Neural progenitor cell (in vitro differentiated cells): Measurements from ENCODE around the gene SMIM43.

Source experiments
- EZH2 ChIP-seq: fragments of 200-600 bp; sonication (generic); IDR thresholded peaks from 2 replicates; pipeline ENCODE4 v1.6.1; 2017; ENCODE audit warnings: antibody characterized with exemption, mild to moderate bottlenecking, moderate library complexity
- TF ChIP-seq, protein P1 (sequence below): fragments of 200-600 bp; sonication (generic); IDR thresholded peaks from 2 replicates; pipeline ENCODE4 v1.5.1; 2017; ENCODE audit warnings: antibody characterized with exemption, mild to moderate bottlenecking

DNA sequence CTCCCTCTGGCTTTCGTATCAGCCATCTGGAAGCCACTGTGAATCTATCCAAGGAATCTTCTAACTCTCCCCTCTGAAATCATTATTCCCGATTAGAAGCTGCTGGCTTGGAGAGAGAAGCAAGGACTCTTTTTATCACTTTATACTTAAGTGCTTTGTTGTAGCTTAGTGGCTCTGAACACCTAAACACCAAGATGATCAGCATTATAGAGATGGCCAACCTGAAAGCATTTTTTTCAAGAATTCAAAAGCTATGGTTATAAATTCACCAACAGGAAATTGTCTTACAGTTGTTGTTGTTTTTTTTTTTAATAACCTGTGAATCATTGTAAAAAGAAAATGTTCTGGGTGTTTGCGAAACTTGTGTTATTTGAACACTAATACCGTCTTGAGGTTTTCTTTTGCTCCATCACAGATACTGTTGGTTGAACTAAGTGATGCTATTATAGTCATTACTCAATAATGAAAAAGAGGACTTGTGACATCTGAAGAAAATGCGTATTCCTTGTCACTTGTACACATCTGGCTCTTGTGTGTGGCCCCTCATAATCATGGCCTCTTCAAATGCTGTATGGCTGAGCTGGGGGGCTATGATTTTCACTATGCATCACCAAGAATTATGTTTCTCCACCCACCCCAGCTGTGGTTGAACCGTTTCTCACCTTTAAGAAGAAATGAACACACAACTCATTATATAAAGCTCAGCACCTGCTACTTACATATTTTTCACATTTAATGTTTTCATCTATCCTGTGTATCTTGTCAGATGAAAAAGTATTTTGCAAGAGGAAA is 11.8 kb upstream of the SMIM43 start:
- TF ChIP-seq, protein P1, sequence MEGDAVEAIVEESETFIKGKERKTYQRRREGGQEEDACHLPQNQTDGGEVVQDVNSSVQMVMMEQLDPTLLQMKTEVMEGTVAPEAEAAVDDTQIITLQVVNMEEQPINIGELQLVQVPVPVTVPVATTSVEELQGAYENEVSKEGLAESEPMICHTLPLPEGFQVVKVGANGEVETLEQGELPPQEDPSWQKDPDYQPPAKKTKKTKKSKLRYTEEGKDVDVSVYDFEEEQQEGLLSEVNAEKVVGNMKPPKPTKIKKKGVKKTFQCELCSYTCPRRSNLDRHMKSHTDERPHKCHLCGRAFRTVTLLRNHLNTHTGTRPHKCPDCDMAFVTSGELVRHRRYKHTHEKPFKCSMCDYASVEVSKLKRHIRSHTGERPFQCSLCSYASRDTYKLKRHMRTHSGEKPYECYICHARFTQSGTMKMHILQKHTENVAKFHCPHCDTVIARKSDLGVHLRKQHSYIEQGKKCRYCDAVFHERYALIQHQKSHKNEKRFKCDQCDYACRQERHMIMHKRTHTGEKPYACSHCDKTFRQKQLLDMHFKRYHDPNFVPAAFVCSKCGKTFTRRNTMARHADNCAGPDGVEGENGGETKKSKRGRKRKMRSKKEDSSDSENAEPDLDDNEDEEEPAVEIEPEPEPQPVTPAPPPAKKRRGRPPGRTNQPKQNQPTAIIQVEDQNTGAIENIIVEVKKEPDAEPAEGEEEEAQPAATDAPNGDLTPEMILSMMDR, result no peak
- TF ChIP-seq EZH2, result no peak
